HepG2 (cell line): ENCODE data around the gene MTMR6. TPM values are rescaled to one million over a fixed set of nuclear protein-coding genes. Genes with fewer than 3 reads are reported as not detected.

Experiments used
- AGO1 ChIP-seq: fragments of 200-400 bp; formaldehyde crosslinking; IDR thresholded peaks from 2 replicates; pipeline ENCODE4 v1.6.1; 2017; ENCODE audit warnings: mild to moderate bottlenecking, low read depth, low read length, moderate library complexity; ENCODE audit not compliant: poor library complexity, severe bottlenecking
- HCFC1 ChIP-seq: fragments of 150-350 bp; IDR thresholded peaks from 2 replicates; pipeline ENCODE4 v1.6.1; 2014; ENCODE audit warnings: low read depth, low read length
- HDAC2 ChIP-seq: sonication (generic); formaldehyde crosslinking; IDR thresholded peaks from 2 replicates; pipeline ENCODE4 v1.4.0; 2020; ENCODE audit warnings: missing genetic modification reagents
- HES4 ChIP-seq: sonication (generic); formaldehyde crosslinking; IDR thresholded peaks from 2 replicates; pipeline ENCODE4 v1.9.0; 2021; ENCODE audit warnings: mild to moderate bottlenecking, missing genetic modification reagents, borderline replicate concordance
- IKZF1 ChIP-seq: fragments of 450-650 bp; IDR thresholded peaks from 2 replicates; pipeline ENCODE4 v1.7.1; 2016
- IRF2 ChIP-seq: IDR thresholded peaks from 2 replicates; pipeline ENCODE4 v1.6.1; 2018; ENCODE audit warnings: missing genetic modification reagents, missing compliant biosample characterization
- KDM3A ChIP-seq: IDR thresholded peaks from 2 replicates; pipeline ENCODE4 v1.6.1; 2018; ENCODE audit warnings: low read depth, missing compliant biosample characterization
- NFYB ChIP-seq: sonication (generic); formaldehyde crosslinking; IDR thresholded peaks from 2 replicates; pipeline ENCODE4 v1.4.0; 2020; ENCODE audit warnings: missing genetic modification reagents
- SALL2 ChIP-seq: sonication (generic); formaldehyde crosslinking; IDR thresholded peaks from 2 replicates; pipeline ENCODE4 v1.8.1; 2023; ENCODE audit warnings: mild to moderate bottlenecking, missing genetic modification reagents, inconsistent platforms
- SRSF4 ChIP-seq: fragments of 200-400 bp; formaldehyde crosslinking; IDR thresholded peaks from one replicate; pipeline ENCODE4 v1.6.1; 2018; ENCODE audit warnings: mild to moderate bottlenecking, low read depth, low read length, moderate library complexity; ENCODE audit not compliant: poor library complexity, severe bottlenecking
- U2AF1 ChIP-seq: fragments of 200-400 bp; formaldehyde crosslinking; optimal IDR thresholded peaks from 2 replicates; pipeline ENCODE3; 2017; ENCODE audit warnings: mild to moderate bottlenecking, low read depth, low read length
- YY1 ChIP-seq: IDR thresholded peaks from 2 replicates; pipeline ENCODE4 v1.6.1; 2011; ENCODE audit warnings: low read length, low read depth, moderate library complexity, mild to moderate bottlenecking; ENCODE audit not compliant: insufficient read depth, insufficient replicate concordance
- ZFP82 ChIP-seq: sonication (generic); formaldehyde crosslinking; IDR thresholded peaks from 2 replicates; pipeline ENCODE4 v1.5.1; 2020; ENCODE audit warnings: mild to moderate bottlenecking, missing genetic modification reagents, borderline replicate concordance
- ZFY ChIP-seq: sonication (generic); formaldehyde crosslinking; IDR thresholded peaks from 2 replicates; pipeline ENCODE4 v1.4.0; 2020; ENCODE audit warnings: missing genetic modification reagents
- ZNF230 ChIP-seq: sonication (generic); formaldehyde crosslinking; IDR thresholded peaks from 2 replicates; pipeline ENCODE4 v1.4.0; 2020; ENCODE audit warnings: mild to moderate bottlenecking, missing genetic modification reagents
- ZNF253 ChIP-seq: sonication (generic); formaldehyde crosslinking; IDR thresholded peaks from 2 replicates; pipeline ENCODE4 v1.8.0; 2022; ENCODE audit warnings: mild to moderate bottlenecking, missing genetic modification reagents, borderline replicate concordance
- polyA plus RNA-seq, 8 experiments: library from polyadenylated mRNA; depleted of rRNA in 3 of 8; stranded (reverse) in 7 of 8; unstranded in 1 of 8; fragments of >200 nt; fragmentation: Illumina TruSeq in 4 of 8; extraction: Trizol in 4 of 8; gene quantifications; 2 replicates each; pipeline versions ENCODE4 v1.2.1 to v1.2.3, GENCODE V29; 2011 to 2016; ENCODE audit warnings: low read depth in 4 of 8, missing spikeins in 1 of 8, mixed read lengths in 1 of 8; ENCODE audit not compliant: insufficient read depth in 1 of 8
- total RNA-seq, 5 experiments: library from RNA; depleted of rRNA; stranded (reverse); fragments of >200 nt; fragmentation: Illumina TruSeq; extraction: Trizol; gene quantifications; 2 replicates each; pipeline ENCODE4 v1.2.3, GENCODE V29; 2016; ENCODE audit warnings: low read depth in 1 of 5
- TF ChIP-seq, protein P1 (sequence below): sonication (generic); formaldehyde crosslinking; IDR thresholded peaks from 2 replicates; pipeline ENCODE4 v1.8.0; 2022; ENCODE audit warnings: mild to moderate bottlenecking, missing genetic modification reagents, moderate library complexity
- TF ChIP-seq, protein P2 (sequence below): IDR thresholded peaks from 2 replicates; pipeline ENCODE4 v1.6.1; 2012; ENCODE audit warnings: low read depth, low read length, improper control_type of control experiment
- TF ChIP-seq, protein P3 (sequence below): sonication (generic); formaldehyde crosslinking; IDR thresholded peaks from 2 replicates; pipeline ENCODE4 v1.8.1; 2023; ENCODE audit warnings: mild to moderate bottlenecking, missing genetic modification reagents, borderline replicate concordance
- TF ChIP-seq, protein P4 (sequence below), 2 experiments: sonication (generic) in 1 of 2; formaldehyde crosslinking in 1 of 2; IDR thresholded peaks; 2 replicates each; pipeline versions ENCODE4 v1.4.0 to v1.6.1; 2018 to 2020; ENCODE audit warnings: missing genetic modification reagents in 2 of 2, borderline replicate concordance in 1 of 2, low read depth in 1 of 2, mild to moderate bottlenecking in 1 of 2, missing biosample characterization in 1 of 2
- TF ChIP-seq, protein P5 (sequence below): sonication (generic); formaldehyde crosslinking; IDR thresholded peaks from 2 replicates; pipeline ENCODE4 v1.4.0; 2020; ENCODE audit warnings: missing genetic modification reagents
- TF ChIP-seq, protein P6 (sequence below): sonication (generic); formaldehyde crosslinking; IDR thresholded peaks from 2 replicates; pipeline ENCODE4 v1.5.0; 2020; ENCODE audit warnings: missing genetic modification reagents, mild to moderate bottlenecking, borderline replicate concordance
- TF ChIP-seq, protein P7 (sequence below): sonication (generic); formaldehyde crosslinking; IDR thresholded peaks from 2 replicates; pipeline ENCODE4 v1.4.0; 2020; ENCODE audit warnings: mild to moderate bottlenecking, missing genetic modification reagents

MTMR6 gene
- total and polyA plus RNA-seq, 2 of the 13 experiments (the other 11 are each of a cell fraction or from before 2014, with no cell fraction given), result 3.4 to 7.8 TPM

DNA sequence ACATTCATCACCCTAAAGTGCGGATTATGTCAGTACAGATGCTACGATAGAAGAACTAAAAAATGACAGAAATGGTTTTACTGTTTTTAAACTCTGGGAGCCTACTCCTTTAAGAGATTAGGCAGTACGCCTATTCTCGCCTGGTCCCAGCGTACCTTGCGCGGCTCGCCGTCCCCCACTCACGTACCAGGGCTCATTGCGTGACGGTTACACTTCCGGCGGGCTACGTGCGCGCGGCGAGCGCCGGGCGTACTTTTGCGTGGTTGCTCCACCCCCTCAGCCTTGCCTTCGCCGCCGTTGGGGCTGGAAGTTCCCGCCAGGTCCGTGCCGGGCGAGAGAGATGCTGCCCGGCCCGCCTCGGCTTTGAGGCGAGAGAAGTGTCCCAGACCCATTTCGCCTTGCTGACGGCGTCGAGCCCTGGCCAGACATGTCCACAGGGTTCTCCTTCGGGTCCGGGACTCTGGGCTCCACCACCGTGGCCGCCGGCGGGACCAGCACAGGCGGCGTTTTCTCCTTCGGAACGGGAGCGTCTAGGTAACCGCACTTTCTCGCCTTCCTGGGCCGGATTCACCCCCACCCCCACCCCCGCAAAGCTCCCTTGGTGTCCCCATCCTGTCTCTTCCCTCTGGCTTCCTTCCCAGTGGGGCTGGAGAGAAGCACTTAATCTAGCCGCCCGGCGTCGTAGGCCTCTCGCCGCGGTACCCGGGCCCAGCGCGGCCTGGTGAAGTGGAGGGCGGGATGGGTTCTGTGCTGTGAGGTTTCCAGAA is 14.2 kb upstream of the MTMR6 start, which contains the start of gene NUP58 (continued):
- TF ChIP-seq ZFP82 (CRISPR knock-in tag) (0 out of 2 replicates have a peak, but pooled peaks have one; percentile 68), ZNF230 (CRISPR knock-in tag) (peak; percentile 69; the same call in 1 of the 2 replicates), HDAC2 (CRISPR knock-in tag) (peak; percentile 46; the same call in 1 of the 2 replicates), HCFC1 (peak; percentile 44; the same call in 1 of the 2 replicates), YY1 (peak; percentile 14), NFYB (CRISPR knock-in tag) (peak; percentile 81), ZFY (CRISPR knock-in tag) (peak; percentile 92), HES4 (CRISPR knock-in tag) (0 out of 2 replicates have a peak, but pooled peaks have one; percentile 64), SRSF4 (no peak), IKZF1 (no peak), AGO1 (no peak), ZNF253 (CRISPR knock-in tag) (no peak), U2AF1 (peak; percentile 22), SALL2 (CRISPR knock-in tag) (no peak), KDM3A (CRISPR knock-in tag) (peak; percentile 40; the same call in 1 of the 2 replicates), IRF2 (CRISPR knock-in tag) (peak; percentile 42; the same call in 1 of the 2 replicates)
- TF ChIP-seq, protein P1, sequence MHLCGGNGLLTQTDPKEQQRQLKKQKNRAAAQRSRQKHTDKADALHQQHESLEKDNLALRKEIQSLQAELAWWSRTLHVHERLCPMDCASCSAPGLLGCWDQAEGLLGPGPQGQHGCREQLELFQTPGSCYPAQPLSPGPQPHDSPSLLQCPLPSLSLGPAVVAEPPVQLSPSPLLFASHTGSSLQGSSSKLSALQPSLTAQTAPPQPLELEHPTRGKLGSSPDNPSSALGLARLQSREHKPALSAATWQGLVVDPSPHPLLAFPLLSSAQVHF (CRISPR knock-in tag), result no peak
- TF ChIP-seq, protein P2, sequence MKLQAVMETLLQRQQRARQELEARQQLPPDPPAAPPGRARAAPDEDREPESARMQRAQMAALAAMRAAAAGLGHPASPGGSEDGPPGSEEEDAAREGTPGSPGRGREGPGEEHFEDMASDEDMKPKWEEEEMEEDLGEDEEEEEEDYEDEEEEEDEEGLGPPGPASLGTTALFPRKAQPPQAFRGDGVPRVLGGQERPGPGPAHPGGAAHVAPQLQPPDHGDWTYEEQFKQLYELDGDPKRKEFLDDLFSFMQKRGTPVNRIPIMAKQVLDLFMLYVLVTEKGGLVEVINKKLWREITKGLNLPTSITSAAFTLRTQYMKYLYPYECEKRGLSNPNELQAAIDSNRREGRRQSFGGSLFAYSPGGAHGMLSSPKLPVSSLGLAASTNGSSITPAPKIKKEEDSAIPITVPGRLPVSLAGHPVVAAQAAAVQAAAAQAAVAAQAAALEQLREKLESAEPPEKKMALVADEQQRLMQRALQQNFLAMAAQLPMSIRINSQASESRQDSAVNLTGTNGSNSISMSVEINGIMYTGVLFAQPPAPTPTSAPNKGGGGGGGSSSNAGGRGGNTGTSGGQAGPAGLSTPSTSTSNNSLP, result 0 out of 2 replicates have a peak, but pooled peaks have one; percentile 11
- TF ChIP-seq, protein P3, sequence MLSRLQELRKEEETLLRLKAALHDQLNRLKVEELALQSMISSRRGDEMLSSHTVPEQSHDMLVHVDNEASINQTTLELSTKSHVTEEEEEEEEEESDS (CRISPR knock-in tag), result 0 out of 2 replicates have a peak, but pooled peaks have one; percentile 54
- TF ChIP-seq, protein P4, sequence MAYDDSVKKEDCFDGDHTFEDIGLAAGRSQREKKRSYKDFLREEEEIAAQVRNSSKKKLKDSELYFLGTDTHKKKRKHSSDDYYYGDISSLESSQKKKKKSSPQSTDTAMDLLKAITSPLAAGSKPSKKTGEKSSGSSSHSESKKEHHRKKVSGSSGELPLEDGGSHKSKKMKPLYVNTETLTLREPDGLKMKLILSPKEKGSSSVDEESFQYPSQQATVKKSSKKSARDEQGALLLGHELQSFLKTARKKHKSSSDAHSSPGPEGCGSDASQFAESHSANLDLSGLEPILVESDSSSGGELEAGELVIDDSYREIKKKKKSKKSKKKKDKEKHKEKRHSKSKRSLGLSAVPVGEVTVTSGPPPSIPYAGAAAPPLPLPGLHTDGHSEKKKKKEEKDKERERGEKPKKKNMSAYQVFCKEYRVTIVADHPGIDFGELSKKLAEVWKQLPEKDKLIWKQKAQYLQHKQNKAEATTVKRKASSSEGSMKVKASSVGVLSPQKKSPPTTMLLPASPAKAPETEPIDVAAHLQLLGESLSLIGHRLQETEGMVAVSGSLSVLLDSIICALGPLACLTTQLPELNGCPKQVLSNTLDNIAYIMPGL (CRISPR knock-in tag; IDR thresholded peaks at IDR 0.05; ENCODE audit: borderline replicate concordance in 1 of 2, low read depth in 1 of 2), result peak; percentile 48 to 76; a peak in 2 of 4 replicates
- TF ChIP-seq, protein P5, sequence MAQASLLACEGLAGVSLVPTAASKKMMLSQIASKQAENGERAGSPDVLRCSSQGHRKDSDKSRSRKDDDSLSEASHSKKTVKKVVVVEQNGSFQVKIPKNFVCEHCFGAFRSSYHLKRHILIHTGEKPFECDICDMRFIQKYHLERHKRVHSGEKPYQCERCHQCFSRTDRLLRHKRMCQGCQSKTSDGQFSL (CRISPR knock-in tag), result no peak
- TF ChIP-seq, protein P6, sequence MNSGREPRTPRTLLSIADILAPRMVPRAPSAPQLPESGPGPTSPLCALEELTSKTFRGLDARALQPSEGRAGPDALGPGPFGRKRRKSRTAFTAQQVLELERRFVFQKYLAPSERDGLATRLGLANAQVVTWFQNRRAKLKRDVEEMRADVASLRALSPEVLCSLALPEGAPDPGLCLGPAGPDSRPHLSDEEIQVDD (CRISPR knock-in tag), result no peak
- TF ChIP-seq, protein P7, sequence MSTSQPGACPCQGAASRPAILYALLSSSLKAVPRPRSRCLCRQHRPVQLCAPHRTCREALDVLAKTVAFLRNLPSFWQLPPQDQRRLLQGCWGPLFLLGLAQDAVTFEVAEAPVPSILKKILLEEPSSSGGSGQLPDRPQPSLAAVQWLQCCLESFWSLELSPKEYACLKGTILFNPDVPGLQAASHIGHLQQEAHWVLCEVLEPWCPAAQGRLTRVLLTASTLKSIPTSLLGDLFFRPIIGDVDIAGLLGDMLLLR (CRISPR knock-in tag), result no peak
